ENCODE results near the gene KRT74. TPM values are rescaled to one million over a fixed set of nuclear protein-coding genes. Genes with fewer than 3 reads are reported as not detected.

The KRT74 gene
- total RNA-seq, 2 experiments from 2014 or later, result not detected

DNA sequence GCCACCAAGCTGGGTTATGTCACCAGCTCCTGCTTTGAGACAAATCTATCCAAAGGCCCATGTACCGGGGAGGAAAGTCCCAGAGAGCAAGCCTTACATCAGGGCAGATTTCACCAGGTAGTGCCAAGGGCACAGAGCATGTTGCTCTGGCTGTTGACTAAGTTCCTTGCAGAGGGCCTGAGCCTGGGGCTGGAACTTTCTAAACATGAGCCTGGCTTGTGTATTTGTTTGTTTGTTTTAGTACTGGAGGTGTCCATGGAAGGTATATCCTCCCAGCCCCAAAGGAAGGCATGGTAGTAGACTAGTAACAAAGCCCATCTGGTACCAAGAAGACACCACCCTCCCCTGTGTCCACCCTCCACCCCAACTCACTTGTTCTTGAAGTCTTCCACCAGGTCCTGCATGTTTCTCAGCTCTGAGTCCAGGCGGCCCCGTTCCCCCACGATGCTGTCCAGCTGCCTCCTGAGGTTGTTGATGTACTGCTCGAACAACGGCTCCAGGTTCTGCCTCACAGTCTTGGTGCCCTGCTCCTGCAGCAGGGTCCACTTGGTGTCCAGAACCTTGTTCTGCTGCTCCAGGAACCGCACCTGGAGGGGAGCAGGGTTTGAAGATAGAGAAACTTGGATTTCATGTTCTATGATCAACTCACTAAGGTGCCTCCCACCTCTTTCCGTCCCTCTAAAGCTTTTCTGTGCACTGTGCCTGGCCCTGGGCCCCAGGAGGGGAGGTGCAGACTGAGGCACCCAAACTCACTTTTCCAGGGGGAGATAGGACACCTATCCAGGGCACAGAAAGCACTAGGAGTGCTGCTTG is 54.9 kb downstream of the KRT74 start:
- H3K27ac Mint-ChIP-seq, result no peak overlapping the region
- H3K9me3 Mint-ChIP-seq, result no peaks in the 10 kb centered on the region
- H3K36me3 Mint-ChIP-seq, result no peaks in the 10 kb centered on the region
- H3K4me1 Mint-ChIP-seq, result no peaks in the 10 kb centered on the region
- peaks cover 4% of the 10 kb centered on the region for H3K27me3 Mint-ChIP-seq
- DNase-seq, result no peak
- no peak overlapping the region for H3K4me3 Mint-ChIP-seq

DNA sequence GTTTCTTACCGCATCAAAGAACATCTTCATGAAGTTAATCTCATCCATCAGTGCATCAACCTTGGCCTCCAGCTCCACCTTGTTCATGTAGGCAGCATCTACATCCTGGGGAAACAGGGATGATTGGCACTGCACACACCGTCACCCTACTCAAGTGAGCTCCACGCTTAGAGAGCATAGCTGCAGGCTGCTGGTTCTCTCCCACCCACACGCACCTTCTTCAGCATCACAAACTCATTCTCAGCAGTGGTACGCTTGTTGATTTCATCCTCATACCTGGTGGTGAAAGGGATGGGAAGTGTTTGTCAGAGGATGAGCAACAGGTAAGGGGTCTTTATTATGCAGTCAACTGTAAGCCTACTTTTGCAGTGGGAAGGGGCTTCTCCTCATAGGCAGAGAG is 55.8 kb downstream of the KRT74 start:
- DNase-seq, result no peak
- H3K9me3 Mint-ChIP-seq, result no peaks in the 10 kb centered on the region
- H3K27me3 Mint-ChIP-seq, result peaks cover 1% of the 10 kb centered on the region
- H3K4me1 Mint-ChIP-seq, result no peaks in the 10 kb centered on the region
- H3K4me3 Mint-ChIP-seq, result no peak overlapping the region
- H3K36me3 Mint-ChIP-seq, result no peaks in the 10 kb centered on the region
- no peak overlapping the region for H3K27ac Mint-ChIP-seq

DNA sequence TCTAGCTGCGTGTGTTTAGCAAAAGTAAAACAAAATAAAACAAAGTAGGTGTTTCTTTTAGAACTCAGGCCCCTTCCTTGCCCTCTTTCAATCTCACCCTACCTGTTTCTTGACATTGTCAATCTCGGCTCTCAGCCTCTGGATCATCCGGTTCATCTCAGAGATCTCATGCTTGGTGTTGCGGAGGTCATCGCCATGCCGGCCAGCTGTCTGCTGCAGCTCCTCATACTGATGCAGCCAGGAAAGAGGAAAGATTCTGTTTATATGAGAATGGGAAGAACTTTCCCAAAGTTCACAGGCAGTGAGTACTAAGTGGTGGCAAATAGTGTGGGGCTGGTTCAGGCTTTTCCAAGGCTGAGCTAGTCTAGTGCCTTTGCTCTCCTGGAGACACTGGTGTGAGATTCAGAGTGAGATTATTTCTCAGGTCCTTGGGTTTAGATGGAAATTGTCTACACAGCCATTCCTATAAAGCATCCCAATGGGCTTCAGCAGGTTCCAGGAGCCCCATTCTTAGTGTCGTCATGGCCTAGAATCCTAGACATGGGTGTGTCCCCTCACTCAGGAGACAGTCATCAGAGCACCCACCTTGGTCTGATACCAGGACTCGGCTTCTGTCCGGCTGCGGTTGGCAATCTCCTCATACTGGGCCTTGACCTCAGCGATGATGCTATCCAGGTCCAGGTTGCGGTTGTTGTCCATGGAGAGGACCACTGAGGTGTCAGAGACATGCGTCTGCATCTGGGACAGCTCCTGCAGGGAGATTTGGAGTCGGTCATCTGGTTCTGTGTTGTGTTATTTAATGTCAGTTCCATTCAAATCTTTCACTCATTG is 56.4 kb downstream of the KRT74 start:
- Mint-ChIP-seq H3K27ac (no peak overlapping the region), H3K4me3 (no peak overlapping the region), H3K27me3 (peaks cover 6% of the 10 kb centered on the region), H3K4me1 (no peaks in the 10 kb centered on the region), H3K36me3 (no peaks in the 10 kb centered on the region), H3K9me3 (no peaks in the 10 kb centered on the region)
- no peak for DNase-seq

DNA sequence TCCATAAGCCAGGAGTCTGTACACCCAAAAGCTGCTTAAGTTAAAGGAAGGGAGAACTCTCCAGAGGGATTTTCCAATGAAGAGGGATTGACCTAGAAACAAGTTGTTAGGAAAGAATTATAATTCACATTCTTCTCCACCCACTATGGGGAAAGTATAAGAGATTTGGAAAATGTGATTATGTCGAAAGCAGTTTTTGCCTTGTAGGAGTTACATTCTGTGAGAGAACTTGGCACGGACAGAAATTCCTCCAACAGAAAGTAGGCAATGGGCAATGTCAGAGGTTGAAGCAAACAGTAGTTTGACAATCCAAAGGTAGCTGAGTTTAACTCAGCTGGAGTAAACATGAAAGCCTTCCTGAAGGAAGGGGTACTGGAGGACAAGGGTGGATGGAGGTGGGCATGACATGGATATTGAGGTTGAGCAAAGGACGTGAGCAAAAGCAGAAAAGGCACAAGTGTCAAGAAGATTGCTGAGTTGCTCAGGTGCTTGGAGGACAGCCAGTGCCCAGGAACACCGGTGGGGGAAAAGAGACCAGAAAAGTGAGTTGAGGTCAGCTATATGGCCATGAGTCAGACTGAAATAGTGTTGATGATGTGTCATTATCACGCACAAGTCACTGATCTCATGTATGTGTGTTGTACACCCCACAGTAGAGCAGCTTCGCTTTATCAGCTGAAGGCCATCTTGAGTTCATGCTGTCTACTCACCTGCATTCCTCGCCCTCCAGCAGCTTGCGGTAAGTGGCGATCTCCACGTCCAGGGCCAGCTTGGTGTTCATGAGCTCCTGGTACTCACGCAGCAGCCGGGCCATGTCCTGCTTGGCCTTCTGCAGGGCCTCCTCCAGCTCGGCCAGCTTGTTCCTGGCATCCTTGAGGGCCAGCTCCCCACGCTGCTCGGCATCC is 57.5 kb downstream of the KRT74 start:
- DNase-seq, result no peak
- H3K4me1 Mint-ChIP-seq, result no peaks in the 10 kb centered on the region
- peaks cover 8% of the 10 kb centered on the region for H3K27me3 Mint-ChIP-seq
- H3K27ac Mint-ChIP-seq, result no peak overlapping the region
- H3K9me3 Mint-ChIP-seq, result peaks cover 5% of the 10 kb centered on the region
- H3K36me3 Mint-ChIP-seq, result no peaks in the 10 kb centered on the region
- H3K4me3 Mint-ChIP-seq, result no peak overlapping the region

Other genes starting within 250 kb of the KRT74 start
- not detected for gene KRT85, start 206.4 kb downstream of the KRT74 start, total RNA-seq
- gene KRT84, start 188.2 kb downstream of the KRT74 start, total RNA-seq, result not detected
- not detected for gene KRT82, start 167.5 kb downstream of the KRT74 start, total RNA-seq
- not detected for gene KRT75, start 139.5 kb downstream of the KRT74 start, total RNA-seq
- not detected for gene KRT6B, start 121.7 kb downstream of the KRT74 start, total RNA-seq
- gene KRT6C, start 100.0 kb downstream of the KRT74 start, total RNA-seq, result not detected
- gene KRT6A, start 80.6 kb downstream of the KRT74 start, total RNA-seq, result not detected
- not detected for gene KRT5, start 53.4 kb downstream of the KRT74 start, total RNA-seq
- gene KRT71, start 20.7 kb downstream of the KRT74 start, total RNA-seq, result not detected
- under 1 TPM in 1 of 2 experiments, not detected in 1; 0.12 TPM for gene KRT72, start 27.6 kb upstream of the KRT74 start, total RNA-seq
- under 1 TPM; 0.14 to 0.29 TPM for gene KRT73, start 44.7 kb upstream of the KRT74 start, total RNA-seq
- gene KRT2, start 78.4 kb upstream of the KRT74 start, total RNA-seq, result not detected
- not detected for gene KRT1, start 106.6 kb upstream of the KRT74 start, total RNA-seq
- gene KRT77, start 129.7 kb upstream of the KRT74 start, total RNA-seq, result not detected
- not detected for gene KRT76, start 203.5 kb upstream of the KRT74 start, total RNA-seq
- not detected for gene KRT3, start 222.3 kb upstream of the KRT74 start, total RNA-seq
- gene KRT4, start 240.3 kb upstream of the KRT74 start, total RNA-seq, result under 1 TPM in 1 of 2 experiments, not detected in 1; 0.22 TPM

Data from activated naive CD8-positive, alpha-beta T cell treated with anti-CD3 and anti-CD28 coated beads for 36 hours (primary cell).